A549 treated with CORT108297 at 1 μM for 4 hours (cell line): ENCODE results near the gene NXPE3. TPM values are rescaled to one million over a fixed set of nuclear protein-coding genes. Genes with fewer than 3 reads are reported as not detected.

Experiments used
- total RNA-seq: library from RNA; stranded (reverse); fragments of 200-300 nt; extraction: Qiagen RNA extraction; gene quantifications from 5 replicates; pipeline ENCODE4 v1.2.3, GENCODE V29; 2022

NXPE3 gene
- total RNA-seq = 21.7 to 26.6 TPM (median 25.4 TPM) in 5 replicates

GRCh38 chr3:101779047-101779821, at the start of gene NXPE3:
Gene NXPE3 (plus strand): TSS chr3:101779211. CDS start chr3:101785597, 6,386 bp downstream.

GRCh38 chr3:101848754-101849713, 70.0 kb downstream of the NXPE3 start, which contains the start of gene NFKBIZ:
Gene NFKBIZ (plus strand): TSS chr3:101849514. CDS start chr3:101849629, 115 bp downstream.

Other genes with a start within 250 kb of the NXPE3 start
- gene TRMT10C, start 217.3 kb upstream of the NXPE3 start, total RNA-seq = 31.4 to 36.3 TPM (median 35.7 TPM) in 5 replicates
- gene PCNP, start 205.0 kb upstream of the NXPE3 start, total RNA-seq = 91.1 to 121 TPM (median 103 TPM) in 5 replicates
- gene ZBTB11, start 102.1 kb upstream of the NXPE3 start, total RNA-seq = 9.5 to 10.8 TPM (median 10.0 TPM) in 5 replicates
- gene RPL24, start 92.5 kb upstream of the NXPE3 start, total RNA-seq = 1,580 to 1,949 TPM (median 1,610 TPM) in 5 replicates
- 3.5 to 5.4 TPM (median 4.6 TPM) in 5 replicates for gene CEP97, start 54.6 kb upstream of the NXPE3 start, total RNA-seq
- 5.7 to 11.2 TPM (median 8.2 TPM) in 5 replicates for gene NFKBIZ, start 70.3 kb downstream of the NXPE3 start, total RNA-seq